Testis (tissue), 2 donors: ENCODE results near the gene SLC9A9.

ENCODE experiments used
- CTCF ChIP-seq, 3 experiments: fragments of 450-650 bp in 2 of 3; fragments of 200-600 bp in 1 of 3; sonication (generic) in 1 of 3; IDR thresholded peaks; one replicate each; pipeline ENCODE4 v1.5.1; 2016 to 2019; ENCODE audit warnings: antibody characterized with exemption in 3 of 3, mild to moderate bottlenecking in 2 of 3, moderate library complexity in 1 of 3
- POLR2A ChIP-seq: fragments of 450-650 bp; IDR thresholded peaks from one replicate; pipeline ENCODE4 v1.6.1; 2017; ENCODE audit warnings: antibody characterized with exemption, mild to moderate bottlenecking, moderate library complexity

- TF ChIP-seq CTCF (IDR thresholded peaks at IDR 0.05) (no peak), POLR2A (no peak)
These were observed 4.7 kb downstream of the SLC9A9 start for GRCh38 chr3:143843587-143843986.
